HG03571 (cell line): ENCODE measurements around the gene NR1D1.

Source experiments
- ATAC-seq: cut with Tn5 transposase; IDR thresholded peaks from one replicate; pipeline ENCODE4 v1.9.1; 2021; ENCODE audit not compliant: unreplicated experiment

Gene NR1D1

GRCh38 chr17:40111221-40112128 lies 11.1 kb upstream of the NR1D1 start:
- no peak for ATAC-seq

- no peak for ATAC-seq
Measured at GRCh38 chr17:40110026-40110845, 9.8 kb upstream of the NR1D1 start.

- ATAC-seq: no peak
Measured at GRCh38 chr17:40108970-40109824, 8.8 kb upstream of the NR1D1 start.

GRCh38 chr17:40107522-40108174 lies 7.3 kb upstream of the NR1D1 start:
- ATAC-seq: no peak

GRCh38 chr17:40106760-40107521 lies 6.6 kb upstream of the NR1D1 start:
- no peak for ATAC-seq

- ATAC-seq: no peak
Measured at GRCh38 chr17:40105861-40106759, 5.7 kb upstream of the NR1D1 start.

GRCh38 chr17:40104594-40105486 lies 4.5 kb upstream of the NR1D1 start:
- no peak for ATAC-seq

GRCh38 chr17:40103688-40104087 lies 3.3 kb upstream of the NR1D1 start:
- ATAC-seq: no peak

GRCh38 chr17:40103071-40103661 lies 2.8 kb upstream of the NR1D1 start:
- ATAC-seq: no peak

- no peak for ATAC-seq
Measured at GRCh38 chr17:40101367-40102210, 1.2 kb upstream of the NR1D1 start.

GRCh38 chr17:40100669-40101366 lies 429 bp upstream of the NR1D1 start:
- ATAC-seq: no peak

- ATAC-seq: no peak
Measured at GRCh38 chr17:40099619-40100418, 570 bp downstream of the NR1D1 start.

- peak; percentile 60 for ATAC-seq
Measured at GRCh38 chr17:40098846-40099618, 1.4 kb downstream of the NR1D1 start.
